IMR-90 (cell line): ENCODE results near the gene CPXM2. TPM values are rescaled to one million over a fixed set of nuclear protein-coding genes. Genes with fewer than 3 reads are reported as not detected.

ENCODE experiments used
- ATAC-seq: fragments of 200-7000 bp; cut with Tn5 transposase; 2 replicates; pipeline ENCODE4 v1.9.1; 2020; ENCODE audit warnings: low read depth, mild to moderate bottlenecking, moderate library complexity
- BruUV-seq: library from RNA; stranded (reverse); fragments of 400-500 nt; replicated peaks from 2 replicates; lab custom pipeline; 2021; lab: Mats Ljungman, UMichigan
- CTCF ChIA-PET: fragments of 300-600 bp; formaldehyde crosslinking; extraction: SDS; loops from one replicate; lab custom pipeline; 2021; ENCODE audit warnings: antibody characterized with exemption; lab: Yijun Ruan, JAX
- POLR2A ChIA-PET: fragments of 300-600 bp; sonication (Branson Sonifier 250); formaldehyde crosslinking; loops from one replicate; lab custom pipeline; 2022; ENCODE audit warnings: antibody characterized with exemption; ENCODE audit not compliant: unreplicated experiment; lab: Charles Lee
- DNase-seq: peaks from one replicate; pipeline ENCODE4 v3.0.0; 2013
- H2AFZ ChIP-seq: replicated peaks from 2 replicates; pipeline ENCODE3; 2013; ENCODE audit warnings: low read length, mild to moderate bottlenecking; ENCODE audit not compliant: poor library complexity
- H2AK5ac ChIP-seq: 2 replicates; pipeline ENCODE4 v1.6.1; 2013; ENCODE audit warnings: low read depth, low read length, inconsistent platforms
- H2AK9ac ChIP-seq: replicated peaks from 2 replicates; pipeline ENCODE3; 2013; ENCODE audit warnings: mild to moderate bottlenecking, low read depth, low read length, moderate library complexity; ENCODE audit not compliant: poor library complexity
- H2BK120ac ChIP-seq: 2 replicates; pipeline ENCODE4 v1.6.1; 2013; ENCODE audit warnings: low read depth, low read length, inconsistent platforms
- H2BK15ac ChIP-seq: 3 replicates; pipeline ENCODE4 v1.6.1; 2013; ENCODE audit warnings: low read depth, low read length, inconsistent platforms
- H2BK20ac ChIP-seq: 2 replicates; pipeline ENCODE4 v1.6.1; 2013; ENCODE audit warnings: low read depth, mild to moderate bottlenecking, inconsistent platforms, low read length, moderate library complexity
- H2BK5ac ChIP-seq: 2 replicates; pipeline ENCODE4 v1.6.1; 2013; ENCODE audit warnings: mild to moderate bottlenecking, low read depth, low read length, inconsistent platforms; ENCODE audit not compliant: poor library complexity, severe bottlenecking
- H3K14ac ChIP-seq: replicated peaks from 2 replicates; pipeline ENCODE4 v1.6.1; 2013; ENCODE audit warnings: low read depth, low read length, inconsistent platforms
- H3K18ac ChIP-seq: 2 replicates; pipeline ENCODE4 v1.6.1; 2013; ENCODE audit warnings: low read depth, low read length, control low read depth
- H3K23ac ChIP-seq: 2 replicates; pipeline ENCODE4 v1.6.1; 2013; ENCODE audit warnings: low read depth, low read length, inconsistent platforms
- H3K27ac ChIP-seq: 2 replicates; pipeline ENCODE4 v1.5.1; 2013; ENCODE audit warnings: mild to moderate bottlenecking, control low read depth, low read length; ENCODE audit not compliant: insufficient read depth
- H3K27me3 ChIP-seq: 2 replicates; pipeline ENCODE4 v1.6.1; 2013; ENCODE audit warnings: low read length; ENCODE audit not compliant: control insufficient read depth, insufficient read depth
- H3K36me3 ChIP-seq: 2 replicates; pipeline ENCODE4 v1.6.1; 2013; ENCODE audit warnings: low read length, mixed read lengths; ENCODE audit not compliant: control insufficient read depth, insufficient read depth
- H3K4ac ChIP-seq: 2 replicates; pipeline ENCODE4 v1.6.1; 2013; ENCODE audit warnings: low read depth, low read length, inconsistent platforms
- H3K4me1 ChIP-seq: 2 replicates; pipeline ENCODE4 v1.6.1; 2013; ENCODE audit warnings: low read length, mixed read lengths; ENCODE audit not compliant: control insufficient read depth, insufficient read depth
- H3K4me2 ChIP-seq: 2 replicates; pipeline ENCODE4 v1.6.1; 2013; ENCODE audit warnings: low read depth, mild to moderate bottlenecking, control low read depth, low read length, moderate library complexity
- H3K4me3 ChIP-seq: 2 replicates; pipeline ENCODE4 v1.5.1; 2013; ENCODE audit warnings: low read depth, mild to moderate bottlenecking, control low read depth, low read length, moderate library complexity; ENCODE audit not compliant: insufficient read depth
- H3K56ac ChIP-seq: 2 replicates; pipeline ENCODE4 v1.6.1; 2013; ENCODE audit warnings: low read length, inconsistent platforms; ENCODE audit not compliant: insufficient read depth; ENCODE audit errors: extremely low read depth
- H3K79me1 ChIP-seq, 2 experiments: 2 replicates each; pipeline ENCODE4 v1.6.1; 2013; ENCODE audit warnings: low read length in 2 of 2, inconsistent platforms in 1 of 2, low read depth in 1 of 2
- H3K9ac ChIP-seq: 2 replicates; pipeline ENCODE4 v1.6.1; 2013; ENCODE audit warnings: low read depth, low read length, control low read depth
- H3K9me1 ChIP-seq: 2 replicates; pipeline ENCODE4 v1.6.1; 2013; ENCODE audit warnings: low read length, inconsistent platforms; ENCODE audit not compliant: insufficient read depth
- H3K9me3 ChIP-seq: 2 replicates; pipeline ENCODE4 v1.6.1; 2013; ENCODE audit warnings: low read length; ENCODE audit not compliant: control insufficient read depth, insufficient read depth
- H4K20me1 ChIP-seq: 2 replicates; pipeline ENCODE4 v1.6.1; 2013; ENCODE audit warnings: low read length, inconsistent platforms; ENCODE audit not compliant: insufficient read depth
- H4K5ac ChIP-seq: 2 replicates; pipeline ENCODE4 v1.6.1; 2013; ENCODE audit warnings: mild to moderate bottlenecking, low read depth, low read length, control low read depth
- H4K8ac ChIP-seq, 2 experiments: 2 replicates each; pipeline ENCODE4 v1.6.1; 2013; ENCODE audit warnings: low read depth in 2 of 2, low read length in 2 of 2, control low read depth in 1 of 2, inconsistent platforms in 1 of 2
- H4K91ac ChIP-seq: 2 replicates; pipeline ENCODE4 v1.6.1; 2013; ENCODE audit warnings: low read depth, low read length, inconsistent platforms; ENCODE audit not compliant: insufficient read depth
- BHLHE40 ChIP-seq: fragments of 150-350 bp; IDR thresholded peaks from 2 replicates; pipeline ENCODE4 v1.6.1; 2016; ENCODE audit warnings: mild to moderate bottlenecking, low read depth, low read length
- CEBPB ChIP-seq: IDR thresholded peaks from 2 replicates; pipeline ENCODE4 v1.6.1; 2012; ENCODE audit warnings: low read depth, low read length, improper control_type of control experiment
- CHD1 ChIP-seq: IDR thresholded peaks from 2 replicates; pipeline ENCODE4 v1.6.1; 2012; ENCODE audit warnings: low read depth, low read length, improper control_type of control experiment
- FOS ChIP-seq: fragments of 150-350 bp; IDR thresholded peaks from 2 replicates; pipeline ENCODE4 v1.6.1; 2016; ENCODE audit warnings: low read depth, low read length
- MAFK ChIP-seq: IDR thresholded peaks from 2 replicates; pipeline ENCODE4 v1.6.1; 2012; ENCODE audit warnings: low read depth, low read length, improper control_type of control experiment
- MAZ ChIP-seq: IDR thresholded peaks from 2 replicates; pipeline ENCODE4 v1.6.1; 2012; ENCODE audit warnings: low read depth, mild to moderate bottlenecking, low read length, improper control_type of control experiment, moderate library complexity, borderline replicate concordance
- MXI1 ChIP-seq: IDR thresholded peaks from 2 replicates; pipeline ENCODE4 v1.6.1; 2012; ENCODE audit warnings: low read depth, mild to moderate bottlenecking, low read length, moderate library complexity, borderline replicate concordance
- NFE2L2 ChIP-seq: fragments of 150-350 bp; IDR thresholded peaks from 2 replicates; pipeline ENCODE4 v1.6.1; 2016; ENCODE audit warnings: low read depth, mild to moderate bottlenecking, low read length
- POLR2A ChIP-seq: IDR thresholded peaks from 2 replicates; pipeline ENCODE4 v1.6.1; 2012; ENCODE audit warnings: mild to moderate bottlenecking, low read depth, low read length
- RAD21 ChIP-seq: IDR thresholded peaks from 2 replicates; pipeline ENCODE4 v1.6.1; 2012; ENCODE audit warnings: low read length, improper control_type of control experiment
- RCOR1 ChIP-seq: IDR thresholded peaks from 2 replicates; pipeline ENCODE4 v1.6.1; 2012; ENCODE audit warnings: mild to moderate bottlenecking, low read length, improper control_type of control experiment; ENCODE audit not compliant: insufficient replicate concordance
- RFX5 ChIP-seq: IDR thresholded peaks from 2 replicates; pipeline ENCODE4 v1.8.0; 2012; ENCODE audit warnings: low read depth, mild to moderate bottlenecking, low read length, moderate library complexity
- SMC3 ChIP-seq: fragments of 150-350 bp; IDR thresholded peaks from 2 replicates; pipeline ENCODE4 v1.6.1; 2016; ENCODE audit warnings: low read depth, mild to moderate bottlenecking, antibody characterized with exemption, low read length, moderate library complexity
- WGBS, 2 experiments: methylation state at CpG; one replicate each; pipeline versions ENCODE4 v1.1.5 to v1.1.7; 2013; ENCODE audit warnings: missing lambda C conversion rate in 2 of 2; ENCODE audit not compliant: insufficient read length in 1 of 2; ENCODE audit errors: extremely low coverage in 2 of 2; 5-methylcytosine and 5-hydroxymethylcytosine counted together
- dilution Hi-C: fragments of 300-500 bp; cut with HindIII; formaldehyde crosslinking; loops from one replicate; pipeline ENCODE4 v1.14.3; 2018; ENCODE audit warnings: low sequenced_read_pairs; ENCODE audit not compliant: unreplicated experiment
- in situ Hi-C: fragments of 300-500 bp; cut with MboI; formaldehyde crosslinking; loops from 3 replicates; pipeline ENCODE4 v1.14.3; 2019; ENCODE audit warnings: low sequenced_read_pairs, inconsistent platforms, mixed read lengths
- intact Hi-C: fragments of 100-400 bp; cut with micrococcal nuclease; formaldehyde crosslinking; loops from 2 replicates; pipeline ENCODE4 v1.10.0; 2022
- polyA plus RNA-seq, 3 experiments: library from polyadenylated mRNA; depleted of rRNA; stranded (reverse); fragments of >200 nt; gene quantifications; 2 replicates each; pipeline ENCODE4 v1.2.3, GENCODE V29; 2012; ENCODE audit warnings: low replicate concordance in 1 of 3
- total RNA-seq: library from RNA; depleted of rRNA; stranded (reverse); fragments of >200 nt; gene quantifications from 2 replicates; pipeline ENCODE4 v1.2.3, GENCODE V29; 2012
- TF ChIP-seq, protein P1 (sequence below): conservative IDR thresholded peaks from 2 replicates; pipeline ENCODE4 v1.5.1; 2012; ENCODE audit warnings: mild to moderate bottlenecking, low read depth, low read length, improper control_type of control experiment
- TF ChIP-seq, protein P2 (sequence below): fragments of 150-350 bp; IDR thresholded peaks from 2 replicates; pipeline ENCODE4 v1.6.1; 2016; ENCODE audit warnings: low read depth, mild to moderate bottlenecking, low read length, moderate library complexity, borderline replicate concordance
- TF ChIP-seq, protein P3 (sequence below): fragments of 150-350 bp; IDR thresholded peaks from 2 replicates; pipeline ENCODE4 v1.6.1; 2017; ENCODE audit warnings: mild to moderate bottlenecking, antibody characterized with exemption, low read length, low read depth

CPXM2 gene
- total and polyA plus RNA-seq, 2 of the 4 experiments (the other 2 are of a cell fraction), result not detected

DNA sequence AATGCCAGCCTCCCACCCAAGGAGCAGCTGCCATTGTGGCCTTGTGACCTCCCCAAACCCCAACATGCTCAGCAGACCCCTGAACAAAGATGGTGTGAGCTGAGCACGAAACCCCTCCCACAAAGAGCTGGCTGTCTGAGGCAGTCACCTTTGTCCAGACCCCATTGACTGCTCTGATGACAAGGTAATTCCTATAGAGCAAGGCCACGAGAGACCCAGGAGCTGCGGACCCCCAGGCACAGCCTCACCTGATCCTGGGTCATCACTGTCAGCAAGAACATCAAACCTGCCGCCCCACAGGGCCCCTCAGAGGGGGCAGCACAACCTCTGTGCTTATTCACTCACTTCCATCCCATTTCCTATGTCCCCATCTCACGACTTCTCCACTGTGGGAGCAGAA lies 102.6 kb downstream of the CPXM2 start:
- ChIA-PET CTCF (interaction anchor here (0.6 kb wide), 1 partner anchor 350 kb away, joined by 4 read pairs; no protein-coding TSS in a partner anchor), POLR2A (no interaction called here)
- 80% methylated on average over 1 of the region's 5 CpGs; no CpG with 5 or more reads in 1 of the 2 experiments for WGBS, 2 experiments
- no peak overlapping the region for H3K4ac ChIP-seq
- H3K23ac ChIP-seq, result no peak overlapping the region
- TF ChIP-seq RFX5, result no peak
- TF ChIP-seq, protein P1, sequence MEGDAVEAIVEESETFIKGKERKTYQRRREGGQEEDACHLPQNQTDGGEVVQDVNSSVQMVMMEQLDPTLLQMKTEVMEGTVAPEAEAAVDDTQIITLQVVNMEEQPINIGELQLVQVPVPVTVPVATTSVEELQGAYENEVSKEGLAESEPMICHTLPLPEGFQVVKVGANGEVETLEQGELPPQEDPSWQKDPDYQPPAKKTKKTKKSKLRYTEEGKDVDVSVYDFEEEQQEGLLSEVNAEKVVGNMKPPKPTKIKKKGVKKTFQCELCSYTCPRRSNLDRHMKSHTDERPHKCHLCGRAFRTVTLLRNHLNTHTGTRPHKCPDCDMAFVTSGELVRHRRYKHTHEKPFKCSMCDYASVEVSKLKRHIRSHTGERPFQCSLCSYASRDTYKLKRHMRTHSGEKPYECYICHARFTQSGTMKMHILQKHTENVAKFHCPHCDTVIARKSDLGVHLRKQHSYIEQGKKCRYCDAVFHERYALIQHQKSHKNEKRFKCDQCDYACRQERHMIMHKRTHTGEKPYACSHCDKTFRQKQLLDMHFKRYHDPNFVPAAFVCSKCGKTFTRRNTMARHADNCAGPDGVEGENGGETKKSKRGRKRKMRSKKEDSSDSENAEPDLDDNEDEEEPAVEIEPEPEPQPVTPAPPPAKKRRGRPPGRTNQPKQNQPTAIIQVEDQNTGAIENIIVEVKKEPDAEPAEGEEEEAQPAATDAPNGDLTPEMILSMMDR, result no peak
- no peak for TF ChIP-seq BHLHE40
- no peak for TF ChIP-seq NFE2L2
- no peak for TF ChIP-seq FOS
- TF ChIP-seq RAD21, result no peak
- TF ChIP-seq, protein P2, sequence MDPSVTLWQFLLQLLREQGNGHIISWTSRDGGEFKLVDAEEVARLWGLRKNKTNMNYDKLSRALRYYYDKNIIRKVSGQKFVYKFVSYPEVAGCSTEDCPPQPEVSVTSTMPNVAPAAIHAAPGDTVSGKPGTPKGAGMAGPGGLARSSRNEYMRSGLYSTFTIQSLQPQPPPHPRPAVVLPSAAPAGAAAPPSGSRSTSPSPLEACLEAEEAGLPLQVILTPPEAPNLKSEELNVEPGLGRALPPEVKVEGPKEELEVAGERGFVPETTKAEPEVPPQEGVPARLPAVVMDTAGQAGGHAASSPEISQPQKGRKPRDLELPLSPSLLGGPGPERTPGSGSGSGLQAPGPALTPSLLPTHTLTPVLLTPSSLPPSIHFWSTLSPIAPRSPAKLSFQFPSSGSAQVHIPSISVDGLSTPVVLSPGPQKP, result no peak
- TF ChIP-seq MXI1, result no peak
- no peak for TF ChIP-seq CEBPB
- TF ChIP-seq, protein P3, sequence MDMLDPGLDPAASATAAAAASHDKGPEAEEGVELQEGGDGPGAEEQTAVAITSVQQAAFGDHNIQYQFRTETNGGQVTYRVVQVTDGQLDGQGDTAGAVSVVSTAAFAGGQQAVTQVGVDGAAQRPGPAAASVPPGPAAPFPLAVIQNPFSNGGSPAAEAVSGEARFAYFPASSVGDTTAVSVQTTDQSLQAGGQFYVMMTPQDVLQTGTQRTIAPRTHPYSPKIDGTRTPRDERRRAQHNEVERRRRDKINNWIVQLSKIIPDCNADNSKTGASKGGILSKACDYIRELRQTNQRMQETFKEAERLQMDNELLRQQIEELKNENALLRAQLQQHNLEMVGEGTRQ, result no peak
- TF ChIP-seq RCOR1, result no peak
- TF ChIP-seq MAZ, result no peak
- TF ChIP-seq MAFK, result no peak
- no peak for TF ChIP-seq CHD1
- no peak for TF ChIP-seq SMC3
- no peak for TF ChIP-seq POLR2A
- no peak overlapping the region for H2BK15ac ChIP-seq
- H2AK5ac ChIP-seq, result no peak overlapping the region
- no peak overlapping the region for H4K5ac ChIP-seq
- no peak overlapping the region for H3K4me3 ChIP-seq
- no peak overlapping the region for H2AFZ ChIP-seq
- no peak overlapping the region for H2AK9ac ChIP-seq
- no peaks in the 10 kb centered on the region for H3K27me3 ChIP-seq
- no peak overlapping the region for H3K4me2 ChIP-seq
- DNase-seq (no peak), ATAC-seq (no peak)
- no peak overlapping the region for H4K8ac ChIP-seq
- H3K14ac ChIP-seq, result no peak overlapping the region
- no peak overlapping the region for H2BK20ac ChIP-seq
- H4K91ac ChIP-seq, result no peak overlapping the region
- no peak overlapping the region for H3K56ac ChIP-seq
- H3K36me3 ChIP-seq, result no peaks in the 10 kb centered on the region
- H3K4me1 ChIP-seq, result no peaks in the 10 kb centered on the region
- peaks cover 46% of the 10 kb centered on the region for H3K9me3 ChIP-seq
- in situ Hi-C loops (no loop called here), intact Hi-C loops (no loop called here), dilution Hi-C loops (no loop called here)
- no peaks in the 10 kb centered on the region for H3K79me1 ChIP-seq
- H3K27ac ChIP-seq, result no peak overlapping the region
- H3K9ac ChIP-seq, result no peak overlapping the region
- no peak overlapping the region for H3K18ac ChIP-seq
- H3K9me1 ChIP-seq, result no peaks in the 10 kb centered on the region
- H2BK5ac ChIP-seq, result no peak overlapping the region
- H4K20me1 ChIP-seq, result no peaks in the 10 kb centered on the region
- BruUV-seq, result no TSS peak
- no peak overlapping the region for H2BK120ac ChIP-seq
